ENCODE data around the gene APC2. TPM values are rescaled to one million over a fixed set of nuclear protein-coding genes. Genes with fewer than 3 reads are reported as not detected.

APC2 gene
- polyA plus RNA-seq, 1 donor (not counting 4 experiments of a cell fraction or from before 2014, with no cell fraction given) = 0.01 TPM

- FAIRE-seq = no peak
- Histone ChIP-seq H3K9ac (ENCODE audit: control insufficient read depth, extremely low read depth, insufficient read depth, low read length) (no peak overlapping the region), H3K4me3 (ENCODE audit: control insufficient read depth in 2 of 3, extremely low read depth in 1 of 3, insufficient read depth in 2 of 3, low read depth in 1 of 3, low read length in 3 of 3) (no peak overlapping the region), H2AFZ (ENCODE audit: control insufficient read depth, low read length) (no peak overlapping the region), H3K27me3 (ENCODE audit: control insufficient read depth, extremely low read depth, insufficient read depth, low read length) (no peaks in the 10 kb centered on the region), H3K9me1 (ENCODE audit: control insufficient read depth, extremely low read depth, insufficient read depth, low read length) (no peaks in the 10 kb centered on the region), H4K20me1 (ENCODE audit: control insufficient read depth, extremely low read depth, insufficient read depth, low read length) (no peaks in the 10 kb centered on the region), H3K36me3 (ENCODE audit: control insufficient read depth in 2 of 2, extremely low read depth in 1 of 2, insufficient read depth in 2 of 2, low read length in 2 of 2) (peaks cover 39 to 51% of the 10 kb centered on the region in 2 experiments), H3K4me2 (ENCODE audit: control insufficient read depth, extremely low read depth, insufficient read depth, low read depth, low read length) (no peak overlapping the region), H3K9me3 (ENCODE audit: control insufficient read depth, low read depth, low read length) (no peaks in the 10 kb centered on the region), H3K79me2 (ENCODE audit: control insufficient read depth, insufficient read depth, low read length) (peaks cover 26% of the 10 kb centered on the region), H3K27ac (ENCODE audit: control insufficient read depth, insufficient read depth, low read length) (no peak overlapping the region), H3K4me1 (ENCODE audit: control insufficient read depth, extremely low read depth, insufficient read depth, low read length) (no peaks in the 10 kb centered on the region)
- TF ChIP-seq, protein P1, sequence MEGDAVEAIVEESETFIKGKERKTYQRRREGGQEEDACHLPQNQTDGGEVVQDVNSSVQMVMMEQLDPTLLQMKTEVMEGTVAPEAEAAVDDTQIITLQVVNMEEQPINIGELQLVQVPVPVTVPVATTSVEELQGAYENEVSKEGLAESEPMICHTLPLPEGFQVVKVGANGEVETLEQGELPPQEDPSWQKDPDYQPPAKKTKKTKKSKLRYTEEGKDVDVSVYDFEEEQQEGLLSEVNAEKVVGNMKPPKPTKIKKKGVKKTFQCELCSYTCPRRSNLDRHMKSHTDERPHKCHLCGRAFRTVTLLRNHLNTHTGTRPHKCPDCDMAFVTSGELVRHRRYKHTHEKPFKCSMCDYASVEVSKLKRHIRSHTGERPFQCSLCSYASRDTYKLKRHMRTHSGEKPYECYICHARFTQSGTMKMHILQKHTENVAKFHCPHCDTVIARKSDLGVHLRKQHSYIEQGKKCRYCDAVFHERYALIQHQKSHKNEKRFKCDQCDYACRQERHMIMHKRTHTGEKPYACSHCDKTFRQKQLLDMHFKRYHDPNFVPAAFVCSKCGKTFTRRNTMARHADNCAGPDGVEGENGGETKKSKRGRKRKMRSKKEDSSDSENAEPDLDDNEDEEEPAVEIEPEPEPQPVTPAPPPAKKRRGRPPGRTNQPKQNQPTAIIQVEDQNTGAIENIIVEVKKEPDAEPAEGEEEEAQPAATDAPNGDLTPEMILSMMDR (optimal IDR thresholded peaks at IDR 0.05 in 1 of 3, IDR thresholded peaks at IDR 0.05 in 1 of 3, conservative IDR thresholded peaks at IDR 0.05 in 1 of 3; ENCODE audit: extremely low read depth in 1 of 3, insufficient read depth in 2 of 3, low read length in 3 of 3) = no peak
- no peak for TF ChIP-seq EZH2 (IDR thresholded peaks at IDR 0.05; ENCODE audit: low read length)
- no peak for DNase-seq (ENCODE audit: low read depth, low spot score)
- dilution Hi-C loops (cut with MboI; ENCODE audit: extremely low pct_ligation_motif_present, low sequenced_read_pairs) = no loop called here
Measured at GRCh38 chr19:1431759-1432506, 18.0 kb upstream of the APC2 start.

DNA sequence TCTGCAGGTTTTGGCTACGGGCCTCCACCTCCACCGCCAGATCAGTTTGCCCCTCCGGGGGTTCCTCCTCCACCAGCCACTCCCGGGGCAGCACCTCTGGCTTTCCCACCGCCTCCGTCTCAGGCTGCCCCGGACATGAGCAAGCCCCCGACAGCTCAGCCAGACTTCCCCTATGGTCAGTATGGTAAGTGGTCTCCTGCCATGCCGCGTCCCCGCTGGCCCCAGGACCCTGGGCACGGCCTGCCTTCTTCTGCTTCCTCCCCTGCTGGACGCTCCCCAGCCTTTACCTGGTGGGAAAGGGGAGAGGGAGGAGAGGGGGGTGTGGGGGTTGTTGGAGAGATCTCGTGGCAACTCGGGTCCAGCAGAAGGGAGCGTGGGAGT, 17.4 kb upstream of the APC2 start:
- no peak for DNase-seq (ENCODE audit: low read depth, low spot score)
- no peaks in the 10 kb centered on the region for H4K20me1 ChIP-seq (ENCODE audit: control insufficient read depth, extremely low read depth, insufficient read depth, low read length)
- dilution Hi-C loops (cut with MboI; ENCODE audit: extremely low pct_ligation_motif_present, low sequenced_read_pairs) = no loop called here
- H3K9me1 ChIP-seq (ENCODE audit: control insufficient read depth, extremely low read depth, insufficient read depth, low read length) = no peaks in the 10 kb centered on the region
- H3K9ac ChIP-seq (ENCODE audit: control insufficient read depth, extremely low read depth, insufficient read depth, low read length) = no peak overlapping the region
- peaks cover 35 to 45% of the 10 kb centered on the region in 2 experiments for H3K36me3 ChIP-seq (ENCODE audit: control insufficient read depth in 2 of 2, extremely low read depth in 1 of 2, insufficient read depth in 2 of 2, low read length in 2 of 2)
- no peaks in the 10 kb centered on the region for H3K27me3 ChIP-seq (ENCODE audit: control insufficient read depth, extremely low read depth, insufficient read depth, low read length)
- no peaks in the 10 kb centered on the region for H3K9me3 ChIP-seq (ENCODE audit: control insufficient read depth, low read depth, low read length)
- no peak overlapping the region for H3K27ac ChIP-seq (ENCODE audit: control insufficient read depth, insufficient read depth, low read length)
- TF ChIP-seq, protein P1 (optimal IDR thresholded peaks at IDR 0.05 in 1 of 3, IDR thresholded peaks at IDR 0.05 in 1 of 3, conservative IDR thresholded peaks at IDR 0.05 in 1 of 3; ENCODE audit: extremely low read depth in 1 of 3, insufficient read depth in 2 of 3, low read length in 3 of 3) = no peak
- TF ChIP-seq EZH2 (IDR thresholded peaks at IDR 0.05; ENCODE audit: low read length) = no peak
- FAIRE-seq = no peak
- no peaks in the 10 kb centered on the region for H3K4me1 ChIP-seq (ENCODE audit: control insufficient read depth, extremely low read depth, insufficient read depth, low read length)
- no peak overlapping the region for H3K4me3 ChIP-seq (ENCODE audit: control insufficient read depth in 2 of 3, extremely low read depth in 1 of 3, insufficient read depth in 2 of 3, low read depth in 1 of 3, low read length in 3 of 3)
- H3K4me2 ChIP-seq (ENCODE audit: control insufficient read depth, extremely low read depth, insufficient read depth, low read depth, low read length) = no peak overlapping the region
- peaks cover 22% of the 10 kb centered on the region for H3K79me2 ChIP-seq (ENCODE audit: control insufficient read depth, insufficient read depth, low read length)
- no peak overlapping the region for H2AFZ ChIP-seq (ENCODE audit: control insufficient read depth, low read length)
